Measurements from ENCODE around the gene LTBP3. TPM values are rescaled to one million over a fixed set of nuclear protein-coding genes. Genes with fewer than 3 reads are reported as not detected.
"Not testable (repeated sequence)": the region's sequence is repeated elsewhere in the genome, so short reads cannot be mapped to it uniquely, and the experiment has no call there.

Gene LTBP3
- total and polyA plus RNA-seq, 2 of the 4 experiments (the other 2 are of a cell fraction) = 6.6 to 145 TPM

- H4K5ac ChIP-seq (ENCODE audit: low read depth, low read length); dilution Hi-C loops (cut with HindIII; ENCODE audit: low sequenced_read_pairs, unreplicated experiment); H3K36me3 ChIP-seq (ENCODE audit: control insufficient read depth, insufficient read depth, low read length); H3K56ac ChIP-seq (ENCODE audit: extremely low read depth, insufficient read depth, low read length); ATAC-seq (ENCODE audit: low read depth); H2BK5ac ChIP-seq (ENCODE audit: low read depth, low read length, poor library complexity, severe bottlenecking); H3K27me3 ChIP-seq (ENCODE audit: control insufficient read depth, insufficient read depth, low read length); H3K27ac ChIP-seq (ENCODE audit: insufficient read depth, low read length); in situ Hi-C loops (cut with MboI; ENCODE audit: low sequenced_read_pairs); H3K9me3 ChIP-seq (ENCODE audit: control insufficient read depth, insufficient read depth, low read length); H3K18ac ChIP-seq (ENCODE audit: low read depth, low read length); H2AFZ ChIP-seq (replicated peaks; ENCODE audit: low read length, poor library complexity); H3K4me3 ChIP-seq (ENCODE audit: insufficient read depth, low read depth, low read length); H2BK120ac ChIP-seq (ENCODE audit: low read depth, low read length); H4K91ac ChIP-seq (ENCODE audit: insufficient read depth, low read depth, low read length); CTCF ChIA-PET; H3K14ac ChIP-seq (replicated peaks; ENCODE audit: low read depth, low read length); H3K4ac ChIP-seq (ENCODE audit: low read depth, low read length); H2BK20ac ChIP-seq (ENCODE audit: low read depth, low read length); H3K23ac ChIP-seq (ENCODE audit: low read depth, low read length); H2AK5ac ChIP-seq (ENCODE audit: low read depth, low read length); BruUV-seq (replicated peaks); H2AK9ac ChIP-seq (replicated peaks; ENCODE audit: low read depth, low read length, poor library complexity); POLR2A ChIA-PET (ENCODE audit: unreplicated experiment); H3K9me1 ChIP-seq (ENCODE audit: insufficient read depth, low read length); H3K9ac ChIP-seq (ENCODE audit: low read depth, low read length); H4K8ac ChIP-seq (ENCODE audit: low read depth in 2 of 2, low read length in 2 of 2); DNase-seq; H2BK15ac ChIP-seq (ENCODE audit: low read depth, low read length); H3K4me2 ChIP-seq (ENCODE audit: low read depth, low read length); intact Hi-C loops (cut with micrococcal nuclease): not testable (repeated sequence)
- Histone ChIP-seq H3K79me1 (ENCODE audit: low read depth in 1 of 2, low read length in 2 of 2) (peaks cover 8 to 23% of the 10 kb centered on the region in 2 experiments; a peak in 3 of 4 replicates), H3K4me1 (ENCODE audit: control insufficient read depth, insufficient read depth, low read length) (peaks cover 12% of the 10 kb centered on the region), H4K20me1 (ENCODE audit: insufficient read depth, low read length) (peaks cover 18% of the 10 kb centered on the region; the same call in 1 of the 2 replicates)
- 81% methylated on average over 4 of the region's 20 CpGs; no CpG with 5 or more reads in 1 of the 2 experiments for WGBS, 2 experiments (ENCODE audit: extremely low coverage in 2 of 2, insufficient read length in 1 of 2)
Observed at GRCh38 chr11:65521777-65522521, 36.2 kb downstream of the LTBP3 start.

- dilution Hi-C loops (cut with HindIII; ENCODE audit: low sequenced_read_pairs, unreplicated experiment); H4K91ac ChIP-seq (ENCODE audit: insufficient read depth, low read depth, low read length): not testable (repeated sequence)
Observed at GRCh38 chr11:65518941-65519549, 39.1 kb downstream of the LTBP3 start.

More at GRCh38 chr11:65518941-65519549, 39.1 kb downstream of the LTBP3 start:
- H3K4me1 ChIP-seq (ENCODE audit: control insufficient read depth, insufficient read depth, low read length); H2AFZ ChIP-seq (replicated peaks; ENCODE audit: low read length, poor library complexity); H3K4me3 ChIP-seq (ENCODE audit: insufficient read depth, low read depth, low read length); H3K27ac ChIP-seq (ENCODE audit: insufficient read depth, low read length); H2AK5ac ChIP-seq (ENCODE audit: low read depth, low read length); H4K5ac ChIP-seq (ENCODE audit: low read depth, low read length); H4K8ac ChIP-seq (ENCODE audit: low read depth in 2 of 2, low read length in 2 of 2); H2BK5ac ChIP-seq (ENCODE audit: low read depth, low read length, poor library complexity, severe bottlenecking); H2BK20ac ChIP-seq (ENCODE audit: low read depth, low read length); H3K4ac ChIP-seq (ENCODE audit: low read depth, low read length); DNase-seq; ATAC-seq (ENCODE audit: low read depth); H3K36me3 ChIP-seq (ENCODE audit: control insufficient read depth, insufficient read depth, low read length); H3K18ac ChIP-seq (ENCODE audit: low read depth, low read length); H3K4me2 ChIP-seq (ENCODE audit: low read depth, low read length); H3K79me1 ChIP-seq (ENCODE audit: low read depth in 1 of 2, low read length in 2 of 2); H2BK15ac ChIP-seq (ENCODE audit: low read depth, low read length); H3K9me3 ChIP-seq (ENCODE audit: control insufficient read depth, insufficient read depth, low read length); H4K20me1 ChIP-seq (ENCODE audit: insufficient read depth, low read length); BruUV-seq (replicated peaks); H3K14ac ChIP-seq (replicated peaks; ENCODE audit: low read depth, low read length); intact Hi-C loops (cut with micrococcal nuclease); H3K56ac ChIP-seq (ENCODE audit: extremely low read depth, insufficient read depth, low read length); H2BK120ac ChIP-seq (ENCODE audit: low read depth, low read length); H2AK9ac ChIP-seq (replicated peaks; ENCODE audit: low read depth, low read length, poor library complexity); H3K9me1 ChIP-seq (ENCODE audit: insufficient read depth, low read length); H3K9ac ChIP-seq (ENCODE audit: low read depth, low read length); H3K23ac ChIP-seq (ENCODE audit: low read depth, low read length); H3K27me3 ChIP-seq (ENCODE audit: control insufficient read depth, insufficient read depth, low read length); in situ Hi-C loops (cut with MboI; ENCODE audit: low sequenced_read_pairs): not testable (repeated sequence)
- POLR2A ChIA-PET (ENCODE audit: unreplicated experiment) = interaction anchor here (1.0 kb wide), 1 partner anchor 29 kb away, joined by 3 read pairs; no protein-coding TSS in a partner anchor
- CTCF ChIA-PET = interaction anchor here (0.6 kb wide), 1 partner anchor 471 kb away, joined by 5 read pairs; no protein-coding TSS in a partner anchor
- WGBS, 2 experiments (ENCODE audit: extremely low coverage in 2 of 2, insufficient read length in 1 of 2) = 80% methylated on average over 2 of the region's 8 CpGs; no CpG with 5 or more reads in 1 of the 2 experiments

Measured in IMR-90 (cell line).